Measurements from ENCODE around the gene PLA2R1.

The PLA2R1 gene

DNA sequence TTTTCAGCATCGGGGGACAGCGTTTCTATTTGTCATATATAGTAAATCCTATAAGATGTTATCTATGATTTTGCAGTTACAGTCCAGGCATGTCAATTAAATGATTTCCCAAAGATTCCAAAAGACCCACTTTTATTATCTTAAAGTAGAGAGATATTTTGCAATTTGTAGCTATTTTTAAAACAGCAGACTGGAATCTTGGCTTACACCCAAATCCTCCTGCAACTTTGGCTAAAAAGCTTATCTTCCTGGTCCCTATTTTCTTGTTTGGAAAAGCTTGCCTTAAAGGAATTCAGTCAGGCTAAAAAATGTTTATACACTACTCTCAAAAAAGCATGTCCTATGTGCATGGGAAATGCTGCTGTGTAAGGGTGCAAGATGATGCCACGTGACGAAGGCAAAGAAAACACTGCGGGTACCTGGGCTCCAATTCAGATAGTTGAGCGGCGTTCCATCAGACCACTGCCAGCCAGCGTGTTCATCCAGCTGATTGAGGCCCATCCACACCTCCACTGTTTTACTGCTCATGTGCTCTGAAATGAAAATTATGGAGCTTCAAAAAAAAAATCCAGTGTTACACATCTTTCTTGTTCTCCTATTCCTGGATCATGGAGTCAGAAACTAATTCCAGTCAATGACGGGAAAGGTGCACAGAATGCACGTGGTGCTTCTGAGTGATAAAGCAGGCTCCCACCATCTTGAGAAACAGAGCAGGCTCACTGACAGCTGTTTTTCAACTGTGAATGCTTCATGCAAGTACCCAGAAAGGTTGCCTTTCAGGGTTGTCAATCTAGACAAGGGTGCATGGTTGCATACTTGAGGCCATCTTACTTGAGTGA, 33.8 kb downstream of the PLA2R1 start:
- no peak for DNase-seq

DNA sequence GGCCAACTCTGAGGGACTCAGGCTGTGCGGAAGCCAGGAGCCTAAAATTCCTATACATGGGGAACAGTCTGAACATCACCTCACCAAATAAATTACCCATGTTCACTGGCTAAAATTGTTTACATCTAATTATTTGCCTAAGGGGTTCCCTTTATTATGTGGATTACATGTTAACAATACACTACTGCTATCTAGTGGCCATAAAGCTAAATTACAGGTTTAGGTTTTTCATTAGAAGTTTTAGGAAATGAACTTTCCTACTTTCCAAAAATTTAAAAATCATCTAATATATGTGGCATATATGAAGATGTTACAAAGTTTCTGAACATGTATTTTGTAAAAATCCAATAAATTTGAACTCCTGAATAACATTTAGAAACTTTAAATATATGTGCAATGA, 40.3 kb downstream of the PLA2R1 start:
- no peak for DNase-seq

DNA sequence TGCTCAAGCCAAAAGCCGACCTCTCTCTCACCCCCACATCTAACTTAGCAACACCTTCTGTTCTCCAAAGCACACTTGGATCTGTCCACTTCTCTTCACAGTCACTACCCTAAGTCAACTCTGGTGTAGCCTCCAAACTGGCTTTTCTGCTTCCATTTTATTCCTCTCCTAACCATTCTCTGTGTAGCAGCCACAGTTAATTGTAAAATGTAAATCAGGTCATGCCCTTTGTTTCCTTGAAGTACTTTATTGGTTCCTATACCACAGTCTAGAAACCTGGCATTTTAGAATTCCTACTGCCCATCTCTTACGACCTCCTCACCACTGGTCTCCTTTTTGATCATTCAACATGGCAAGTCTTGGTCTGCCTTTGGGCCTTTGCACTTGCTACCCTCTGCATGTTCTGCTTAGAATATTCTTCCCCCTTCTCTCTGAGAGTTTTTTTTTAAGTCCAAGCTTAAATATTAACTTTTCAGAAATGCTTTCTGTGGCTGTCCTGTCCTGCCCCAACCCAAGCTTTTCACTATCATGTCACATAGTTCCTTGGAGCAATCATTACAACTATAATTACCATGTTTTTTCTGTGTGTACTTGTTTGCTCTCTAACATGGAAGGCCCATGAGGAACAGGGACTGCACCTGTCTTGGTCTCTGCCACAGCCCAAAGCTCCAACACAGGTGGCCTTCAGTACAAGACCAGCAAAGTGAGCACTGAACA, 42.9 kb downstream of the PLA2R1 start:
- no peak for DNase-seq

DNA sequence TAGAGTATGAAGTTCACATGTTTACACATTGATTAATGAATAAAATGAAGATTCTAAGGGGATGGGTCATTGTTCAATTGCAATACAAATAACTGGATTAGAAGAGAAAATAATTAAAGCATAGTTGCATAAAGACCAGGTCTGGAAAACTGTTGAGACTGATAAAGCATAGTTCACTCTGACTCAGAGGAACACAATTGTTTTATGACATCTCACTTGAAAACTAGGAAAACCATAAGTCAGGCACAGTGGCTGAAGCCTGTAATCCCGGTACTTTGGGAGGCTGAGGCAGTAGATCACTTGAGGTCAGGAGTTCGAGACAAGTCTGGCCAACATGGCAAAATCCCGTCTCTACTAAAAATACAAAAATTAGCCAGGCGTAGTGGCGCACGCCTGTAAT, 46.7 kb downstream of the PLA2R1 start:
- DNase-seq: no peak

GRCh38 chr2:160014227-160014626, 48.2 kb downstream of the PLA2R1 start:
- DNase-seq: no peak

GRCh38 chr2:160010361-160011145, 51.9 kb downstream of the PLA2R1 start:
- DNase-seq: no peak

GRCh38 chr2:160007111-160007510, 55.3 kb downstream of the PLA2R1 start:
- DNase-seq: no peak

- no peak for DNase-seq
Measured at GRCh38 chr2:160006475-160006874, 55.9 kb downstream of the PLA2R1 start.

- no peak for DNase-seq
Measured at GRCh38 chr2:160005908-160006307, 56.5 kb downstream of the PLA2R1 start.

- no peak for DNase-seq
Measured at GRCh38 chr2:160005476-160005875, 56.9 kb downstream of the PLA2R1 start.

DNA sequence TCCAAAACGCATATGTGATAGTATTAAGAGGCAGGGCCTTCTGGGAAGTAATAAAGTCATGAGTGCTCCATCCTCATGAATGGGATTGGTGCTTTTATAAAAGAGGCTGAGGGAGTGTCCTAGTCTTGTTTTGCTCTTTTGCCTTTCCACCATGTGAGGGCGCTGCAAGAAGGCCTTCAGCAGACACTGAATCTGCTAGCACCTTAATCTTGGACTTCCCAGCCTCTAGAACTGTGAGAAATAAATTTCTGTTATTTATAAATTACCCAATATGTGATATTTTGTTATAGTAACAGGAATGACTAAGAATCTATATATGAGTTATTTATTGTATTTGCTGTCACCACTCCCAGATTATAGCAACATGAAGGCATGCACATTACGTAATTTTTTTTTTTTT, 63.5 kb downstream of the PLA2R1 start:
- no peak for DNase-seq

GRCh38 chr2:159998243-159998642, 64.2 kb downstream of the PLA2R1 start:
- DNase-seq: no peak

- DNase-seq: no peak
Measured at GRCh38 chr2:159996792-159997546, 65.4 kb downstream of the PLA2R1 start.

DNA sequence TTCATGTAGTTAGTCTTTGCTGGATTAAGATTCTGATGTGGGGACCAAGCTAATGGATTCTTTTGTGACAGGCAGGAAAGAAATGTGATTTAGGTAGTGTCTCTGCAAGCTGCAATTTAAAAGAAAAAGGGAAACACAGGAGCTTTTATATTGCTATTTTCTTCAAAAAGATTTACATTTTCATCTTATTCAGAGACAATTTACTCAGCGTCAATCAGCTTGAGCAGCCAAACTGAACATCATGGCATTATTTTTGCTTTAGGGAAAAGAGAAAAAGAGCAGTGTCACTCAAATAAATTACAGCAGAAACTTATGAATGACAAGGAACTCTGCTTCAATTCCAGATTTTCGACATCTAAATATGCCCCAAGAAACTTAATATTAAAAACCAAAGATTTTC, 67.4 kb downstream of the PLA2R1 start:
- DNase-seq: no peak

DNA sequence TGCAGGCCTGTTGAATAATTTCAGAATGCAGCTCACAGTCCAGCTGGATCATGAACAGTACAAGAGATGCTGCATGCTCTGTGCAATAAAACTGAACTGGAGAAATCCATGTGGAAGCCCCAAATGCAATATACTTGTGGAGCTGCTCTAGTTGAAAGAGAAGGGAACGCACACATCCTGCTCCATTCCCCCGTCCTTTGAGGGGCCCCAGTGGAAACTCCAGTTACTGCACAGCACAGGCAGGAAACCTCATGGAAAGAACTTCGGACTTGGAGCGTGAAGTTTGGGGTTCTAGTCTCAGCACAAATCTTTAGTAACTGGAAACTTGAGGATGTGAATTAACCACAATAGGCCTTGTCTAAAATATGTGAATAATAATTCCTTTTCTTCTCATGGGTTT, 73.2 kb downstream of the PLA2R1 start:
- DNase-seq: no peak

GRCh38 chr2:159988412-159988970, 73.9 kb downstream of the PLA2R1 start:
- DNase-seq: no peak

DNA sequence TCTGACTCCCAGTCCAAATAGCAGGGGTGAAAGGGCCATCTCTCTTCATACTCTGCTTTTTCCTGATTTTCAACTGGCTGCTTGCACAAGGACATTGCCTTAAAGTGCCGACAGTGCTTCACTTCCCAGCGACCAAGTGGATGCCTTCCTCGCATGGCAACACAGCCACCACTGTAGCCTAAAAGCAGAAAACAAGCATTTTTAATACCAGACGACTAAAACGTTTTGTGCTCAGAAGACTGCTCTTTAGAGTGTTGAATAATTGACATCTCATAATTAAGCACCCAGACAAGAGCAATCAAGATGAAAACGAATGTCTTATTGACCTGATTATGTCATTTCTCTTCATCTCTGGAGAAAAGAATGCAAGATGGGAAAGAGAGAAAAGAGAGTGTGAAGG, 75.2 kb downstream of the PLA2R1 start:
- no peak for DNase-seq

DNA sequence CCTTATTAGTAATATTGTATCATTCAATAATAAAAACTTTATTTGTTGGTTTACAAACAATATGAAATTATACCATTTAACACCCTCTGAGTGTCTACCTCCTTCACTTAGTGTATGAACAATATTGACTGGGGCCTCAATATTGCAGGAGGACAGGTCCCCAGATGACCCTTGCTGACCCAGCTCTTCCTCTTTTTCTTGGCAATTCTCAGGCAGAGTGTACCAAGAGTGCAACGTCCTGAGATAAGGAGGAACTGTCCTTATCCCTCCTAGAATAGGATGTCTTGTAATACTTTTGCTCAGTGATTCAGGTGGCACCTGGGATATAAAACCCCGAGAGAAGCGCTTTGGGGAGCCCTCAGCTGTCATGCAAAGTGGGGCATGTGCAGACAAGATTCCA, 76.8 kb downstream of the PLA2R1 start:
- DNase-seq: no peak

- no peak for DNase-seq
Measured at GRCh38 chr2:159984034-159984433, 78.4 kb downstream of the PLA2R1 start.

DNA sequence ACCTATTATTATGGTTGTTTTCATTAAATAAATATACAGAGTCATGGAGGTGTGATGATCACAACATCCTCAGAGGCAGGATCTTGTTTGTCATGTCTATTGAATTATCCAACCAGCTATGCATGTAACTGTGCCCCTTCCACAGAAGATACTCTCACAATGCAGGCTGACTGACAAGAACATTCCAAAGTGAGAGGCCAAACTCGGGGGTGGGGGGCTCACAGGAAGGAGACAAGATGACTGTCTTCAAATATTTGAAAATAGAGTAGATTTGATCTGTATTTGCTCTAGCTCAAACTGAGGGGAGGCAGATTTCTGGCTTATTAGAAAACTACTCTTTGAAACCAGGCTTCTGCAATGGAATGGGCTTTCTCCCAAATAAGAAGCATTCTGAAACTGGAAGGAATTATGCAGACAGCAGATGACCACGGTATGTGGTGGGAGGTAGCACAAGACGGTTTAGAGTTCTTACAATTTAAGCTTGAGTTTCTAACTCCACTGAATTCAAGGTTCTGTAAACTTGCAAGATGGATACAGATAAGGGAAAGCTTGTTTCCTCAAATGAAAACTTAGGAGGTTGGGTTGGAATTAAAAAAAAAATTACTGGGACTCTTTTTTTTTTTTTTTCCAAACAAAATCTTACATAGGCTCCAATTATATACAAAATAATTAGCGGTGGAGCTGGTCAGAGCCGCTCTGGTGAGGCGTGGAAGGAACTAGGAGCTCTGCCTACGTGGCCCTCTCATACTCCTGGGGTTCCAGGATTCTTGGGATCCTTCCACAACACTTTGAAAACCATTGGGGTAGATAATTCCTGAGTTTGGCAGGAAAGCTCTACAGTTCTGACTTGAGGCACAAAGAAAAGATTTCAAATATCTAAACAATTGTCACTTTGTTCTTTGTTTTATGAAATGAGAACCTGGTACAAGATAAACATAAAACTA, 79.3 kb downstream of the PLA2R1 start:
- no peak for DNase-seq

- no peak for DNase-seq
Measured at GRCh38 chr2:159982270-159982669, 80.1 kb downstream of the PLA2R1 start.
